ENCODE results near the gene KYNU.
A peak's percentile ranks its signal among the peaks of the same experiment; 100 is the strongest.
"Not testable (repeated sequence)": the region's sequence is repeated elsewhere in the genome, so short reads cannot be mapped to it uniquely, and the experiment has no call there.

KYNU gene

DNA sequence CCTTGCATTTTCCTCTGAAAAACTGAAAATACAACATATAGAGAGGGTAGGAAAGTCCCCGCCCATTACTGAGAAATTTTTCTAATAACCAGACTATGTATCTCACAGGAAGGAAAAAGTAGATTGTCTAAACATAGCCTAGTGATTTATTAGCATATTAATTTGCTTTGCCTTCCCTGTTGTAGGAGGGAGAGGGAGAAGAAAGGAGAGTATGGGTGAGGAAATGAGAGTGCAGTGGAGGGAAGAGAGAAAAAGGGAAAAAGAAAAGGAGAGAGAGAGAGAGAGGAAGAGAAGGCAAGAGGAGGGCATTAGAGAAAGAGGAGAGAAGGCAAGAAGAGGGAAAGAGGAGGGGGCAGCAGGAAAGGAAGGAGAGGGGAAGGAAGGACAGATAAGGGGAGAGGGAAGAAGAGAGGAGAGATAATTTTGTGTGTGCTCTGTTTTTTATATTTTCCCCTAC, 3.6 kb upstream of the KYNU start:
- Histone ChIP-seq H3K36me3 (ENCODE audit: control insufficient read depth, insufficient read depth, low read length) (no peaks in the 10 kb centered on the region), H3K4me3 (ENCODE audit: low read length) (no peak overlapping the region), H3K27ac (ENCODE audit: low read depth, low read length) (no peak overlapping the region), H3K4me1 (ENCODE audit: control insufficient read depth, insufficient read depth, low read length) (no peaks in the 10 kb centered on the region), H3K27me3 (ENCODE audit: control insufficient read depth, insufficient read depth, low read length) (no peaks in the 10 kb centered on the region), H3K9ac (ENCODE audit: low read length) (no peak overlapping the region)

- Histone ChIP-seq H3K4me1 (ENCODE audit: control insufficient read depth, insufficient read depth, low read length) (no peaks in the 10 kb centered on the region), H3K9ac (ENCODE audit: low read length) (no peak overlapping the region), H3K27me3 (ENCODE audit: control insufficient read depth, insufficient read depth, low read length) (no peaks in the 10 kb centered on the region), H3K36me3 (ENCODE audit: control insufficient read depth, insufficient read depth, low read length) (no peaks in the 10 kb centered on the region), H3K4me3 (ENCODE audit: low read length) (no peak overlapping the region), H3K27ac (ENCODE audit: low read depth, low read length) (no peak overlapping the region)
Observed at GRCh38 chr2:142874293-142874814, 3.1 kb upstream of the KYNU start.

DNA sequence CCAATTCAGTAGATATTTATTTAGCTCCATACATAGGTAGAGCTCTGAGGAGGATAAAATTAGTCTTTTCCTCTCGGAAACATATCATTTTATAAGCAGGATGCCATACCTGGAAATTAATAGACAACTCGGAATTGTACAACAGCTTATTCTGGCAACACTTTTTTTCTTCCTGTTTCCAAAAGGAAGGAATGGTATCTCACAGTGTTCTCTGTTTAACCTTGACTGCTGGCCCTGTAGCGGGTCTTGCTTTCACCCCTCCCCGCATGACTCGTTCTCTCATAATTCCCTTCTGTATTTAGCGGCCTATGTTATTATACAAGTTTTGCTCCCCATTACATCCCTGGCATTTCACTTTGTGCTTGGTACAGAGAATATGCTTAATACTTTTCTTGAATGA, 2.5 kb upstream of the KYNU start:
- H3K9ac ChIP-seq (ENCODE audit: low read length): no peak overlapping the region
- no peaks in the 10 kb centered on the region for H3K4me1 ChIP-seq (ENCODE audit: control insufficient read depth, insufficient read depth, low read length)
- no peaks in the 10 kb centered on the region for H3K27me3 ChIP-seq (ENCODE audit: control insufficient read depth, insufficient read depth, low read length)
- H3K4me3 ChIP-seq (ENCODE audit: low read length): no peak overlapping the region
- no peak overlapping the region for H3K27ac ChIP-seq (ENCODE audit: low read depth, low read length)
- H3K36me3 ChIP-seq (ENCODE audit: control insufficient read depth, insufficient read depth, low read length): no peaks in the 10 kb centered on the region

DNA sequence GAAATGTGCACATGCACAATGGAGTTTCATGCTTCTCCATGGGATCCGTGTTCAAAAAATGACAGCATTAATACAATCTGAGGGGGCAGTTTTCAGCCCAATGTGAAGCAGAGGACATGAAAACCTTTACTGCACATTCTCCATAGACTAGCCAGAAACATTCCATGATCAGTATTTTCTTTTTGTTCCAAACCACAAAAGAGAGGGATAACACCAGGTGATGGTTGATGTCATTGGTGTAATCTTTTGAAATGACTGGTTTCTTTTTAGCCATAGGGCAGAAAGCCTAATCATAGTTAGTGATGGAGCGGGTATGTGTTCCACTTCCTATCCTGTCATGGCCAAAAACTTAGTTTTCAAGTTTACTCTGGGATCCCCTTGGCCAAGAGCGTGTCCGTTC, 1.8 kb upstream of the KYNU start:
- Histone ChIP-seq H3K9ac (ENCODE audit: low read length) (no peak overlapping the region), H3K4me3 (ENCODE audit: low read length) (no peak overlapping the region), H3K36me3 (ENCODE audit: control insufficient read depth, insufficient read depth, low read length) (no peaks in the 10 kb centered on the region), H3K27me3 (ENCODE audit: control insufficient read depth, insufficient read depth, low read length) (no peaks in the 10 kb centered on the region), H3K4me1 (ENCODE audit: control insufficient read depth, insufficient read depth, low read length) (no peaks in the 10 kb centered on the region), H3K27ac (ENCODE audit: low read depth, low read length) (no peak overlapping the region)

- Histone ChIP-seq H3K27me3 (ENCODE audit: control insufficient read depth, insufficient read depth, low read length) (no peaks in the 10 kb centered on the region), H3K9ac (ENCODE audit: low read length) (no peak overlapping the region), H3K27ac (ENCODE audit: low read depth, low read length) (no peak overlapping the region), H3K36me3 (ENCODE audit: control insufficient read depth, insufficient read depth, low read length) (no peaks in the 10 kb centered on the region), H3K4me1 (ENCODE audit: control insufficient read depth, insufficient read depth, low read length) (no peaks in the 10 kb centered on the region), H3K4me3 (ENCODE audit: low read length) (no peak overlapping the region)
Observed at GRCh38 chr2:142876423-142876822, 1.0 kb upstream of the KYNU start.

DNA sequence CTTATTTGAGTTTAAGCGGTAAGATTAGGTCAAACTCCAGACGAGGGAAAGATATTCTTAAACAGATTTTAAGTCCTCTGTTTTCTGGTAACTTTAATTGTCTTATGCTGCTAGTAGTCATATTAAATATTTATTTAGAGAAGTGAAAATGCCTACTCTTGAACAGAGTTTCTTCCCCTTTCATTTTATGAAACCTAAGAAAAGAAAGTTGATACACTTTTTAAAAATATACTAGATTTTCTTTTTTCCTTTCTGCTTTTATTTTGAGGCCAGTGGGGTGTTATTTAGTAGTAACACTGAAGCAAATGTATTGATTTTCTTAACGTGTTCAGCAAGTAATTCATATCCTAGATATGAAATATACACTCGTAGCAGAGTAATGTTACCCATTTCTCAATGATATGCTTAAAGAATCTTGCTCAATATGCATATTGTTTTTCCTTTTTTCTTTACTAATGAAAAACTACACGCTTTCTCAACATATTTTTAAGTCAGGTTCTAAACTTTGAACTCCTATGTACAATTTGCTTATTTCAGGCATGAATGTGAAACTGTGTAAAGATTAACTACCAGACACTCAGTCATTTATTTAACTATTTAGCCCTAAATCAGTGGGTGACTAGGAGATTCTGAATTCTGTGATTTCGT, 691 bp downstream of the KYNU start:
- Histone ChIP-seq H3K36me3 (ENCODE audit: control insufficient read depth, insufficient read depth, low read length) (no peaks in the 10 kb centered on the region), H3K4me3 (ENCODE audit: low read length) (no peak overlapping the region), H3K4me1 (ENCODE audit: control insufficient read depth, insufficient read depth, low read length) (no peaks in the 10 kb centered on the region), H3K9ac (ENCODE audit: low read length) (no peak overlapping the region), H3K27ac (ENCODE audit: low read depth, low read length) (no peak overlapping the region), H3K27me3 (ENCODE audit: control insufficient read depth, insufficient read depth, low read length) (no peaks in the 10 kb centered on the region)

- peak overlapping the region; percentile 8 for H3K4me3 ChIP-seq (ENCODE audit: low read length)
- no peak overlapping the region for H3K9ac ChIP-seq (ENCODE audit: low read length)
- no peaks in the 10 kb centered on the region for H3K4me1 ChIP-seq (ENCODE audit: control insufficient read depth, insufficient read depth, low read length)
- H3K27me3 ChIP-seq (ENCODE audit: control insufficient read depth, insufficient read depth, low read length): no peaks in the 10 kb centered on the region
- H3K36me3 ChIP-seq (ENCODE audit: control insufficient read depth, insufficient read depth, low read length): no peaks in the 10 kb centered on the region
- H3K27ac ChIP-seq (ENCODE audit: low read depth, low read length): no peak overlapping the region
Observed at GRCh38 chr2:142879151-142879550, 1.7 kb downstream of the KYNU start.

GRCh38 chr2:142880279-142880678, 2.8 kb downstream of the KYNU start:
- H3K4me1 ChIP-seq (ENCODE audit: control insufficient read depth, insufficient read depth, low read length): no peaks in the 10 kb centered on the region
- no peaks in the 10 kb centered on the region for H3K36me3 ChIP-seq (ENCODE audit: control insufficient read depth, insufficient read depth, low read length)
- H3K4me3 ChIP-seq (ENCODE audit: low read length): no peak overlapping the region

GRCh38 chr2:142881619-142882018, 4.2 kb downstream of the KYNU start:
- Histone ChIP-seq H3K27me3 (ENCODE audit: control insufficient read depth, insufficient read depth, low read length) (no peaks in the 10 kb centered on the region), H3K4me3 (ENCODE audit: low read length) (no peak overlapping the region), H3K27ac (ENCODE audit: low read depth, low read length) (no peak overlapping the region), H3K36me3 (ENCODE audit: control insufficient read depth, insufficient read depth, low read length) (no peaks in the 10 kb centered on the region), H3K9ac (ENCODE audit: low read length) (no peak overlapping the region), H3K4me1 (ENCODE audit: control insufficient read depth, insufficient read depth, low read length) (no peaks in the 10 kb centered on the region)

More at GRCh38 chr2:142880279-142880678, 2.8 kb downstream of the KYNU start:
- Histone ChIP-seq H3K27ac (ENCODE audit: low read depth, low read length) (no peak overlapping the region), H3K27me3 (ENCODE audit: control insufficient read depth, insufficient read depth, low read length) (no peaks in the 10 kb centered on the region), H3K9ac (ENCODE audit: low read length) (no peak overlapping the region)

GRCh38 chr2:142882500-142882899, 5.0 kb downstream of the KYNU start:
- H3K9ac ChIP-seq (ENCODE audit: low read length); H3K36me3 ChIP-seq (ENCODE audit: control insufficient read depth, insufficient read depth, low read length): not testable (repeated sequence)

DNA sequence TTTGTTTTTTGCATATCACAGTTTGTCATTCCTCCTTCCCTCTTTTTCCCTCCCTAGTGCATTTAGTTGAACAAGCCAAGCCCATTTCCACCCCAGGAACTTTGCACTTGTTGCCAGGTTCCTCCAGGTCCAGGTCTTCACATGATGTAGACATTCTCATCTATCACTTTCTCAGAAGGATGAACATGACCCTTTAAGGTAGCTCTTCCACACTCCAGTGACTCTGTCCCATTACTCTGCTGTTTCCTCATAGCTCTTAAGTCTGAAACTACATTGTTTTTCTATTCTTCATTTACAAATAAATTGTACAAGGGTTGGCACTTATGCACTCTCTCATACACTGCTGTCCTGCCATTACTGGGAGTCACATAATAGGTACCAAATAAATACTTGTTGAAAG, 6.1 kb downstream of the KYNU start:
- Histone ChIP-seq H3K27me3 (ENCODE audit: control insufficient read depth, insufficient read depth, low read length) (no peaks in the 10 kb centered on the region), H3K36me3 (ENCODE audit: control insufficient read depth, insufficient read depth, low read length) (no peaks in the 10 kb centered on the region), H3K27ac (ENCODE audit: low read depth, low read length) (no peak overlapping the region), H3K4me1 (ENCODE audit: control insufficient read depth, insufficient read depth, low read length) (no peaks in the 10 kb centered on the region), H3K9ac (ENCODE audit: low read length) (no peak overlapping the region), H3K4me3 (ENCODE audit: low read length) (no peak overlapping the region)

More at GRCh38 chr2:142882500-142882899, 5.0 kb downstream of the KYNU start:
- not testable (repeated sequence) for H3K27ac ChIP-seq (ENCODE audit: low read depth, low read length); H3K4me3 ChIP-seq (ENCODE audit: low read length); H3K27me3 ChIP-seq (ENCODE audit: control insufficient read depth, insufficient read depth, low read length); H3K4me1 ChIP-seq (ENCODE audit: control insufficient read depth, insufficient read depth, low read length)

- no peak overlapping the region for H3K27ac ChIP-seq (ENCODE audit: low read depth, low read length)
- H3K4me3 ChIP-seq (ENCODE audit: low read length): no peak overlapping the region
- no peaks in the 10 kb centered on the region for H3K27me3 ChIP-seq (ENCODE audit: control insufficient read depth, insufficient read depth, low read length)
- no peaks in the 10 kb centered on the region for H3K36me3 ChIP-seq (ENCODE audit: control insufficient read depth, insufficient read depth, low read length)
- no peaks in the 10 kb centered on the region for H3K4me1 ChIP-seq (ENCODE audit: control insufficient read depth, insufficient read depth, low read length)
- H3K9ac ChIP-seq (ENCODE audit: low read length): no peak overlapping the region
Observed at GRCh38 chr2:142885543-142885942, 8.1 kb downstream of the KYNU start.

- H3K27me3 ChIP-seq (ENCODE audit: control insufficient read depth, insufficient read depth, low read length): no peaks in the 10 kb centered on the region
- H3K27ac ChIP-seq (ENCODE audit: low read depth, low read length): no peak overlapping the region
- no peak overlapping the region for H3K4me3 ChIP-seq (ENCODE audit: low read length)
- H3K36me3 ChIP-seq (ENCODE audit: control insufficient read depth, insufficient read depth, low read length): no peaks in the 10 kb centered on the region
- no peak overlapping the region for H3K9ac ChIP-seq (ENCODE audit: low read length)
- H3K4me1 ChIP-seq (ENCODE audit: control insufficient read depth, insufficient read depth, low read length): no peaks in the 10 kb centered on the region
Observed at GRCh38 chr2:142892715-142893114, 15.3 kb downstream of the KYNU start.
